Vagina (tissue), 2 donors: ENCODE results near the gene CSK. TPM values are rescaled to one million over a fixed set of nuclear protein-coding genes. Genes with fewer than 3 reads are reported as not detected.

Experiments used
- DNase-seq, 2 donors: peaks; one replicate each; pipeline ENCODE4 v3.0.0-alpha.2; 2017; ENCODE audit errors: extremely low spot score in 2 of 2
- H3K27ac ChIP-seq: fragments of 200-600 bp; sonication (generic); one replicate; pipeline ENCODE4 v1.5.1; 2019
- H3K27me3 ChIP-seq: fragments of 200-600 bp; sonication (generic); one replicate; pipeline ENCODE4 v1.5.1; 2019
- H3K36me3 ChIP-seq, 2 donors: fragments of 200-600 bp; sonication (generic); one replicate each; pipeline ENCODE4 v1.5.1; 2017 to 2019
- H3K4me1 ChIP-seq: fragments of 200-600 bp; sonication (generic); one replicate; pipeline ENCODE4 v1.5.1; 2019
- H3K4me3 ChIP-seq, 2 donors: fragments of 200-600 bp; sonication (generic); 1 replicate in 1 of 2; 2 replicates in 1 of 2; pipeline ENCODE4 v1.5.1; 2016 to 2019
- H3K9me3 ChIP-seq: fragments of 200-600 bp; sonication (generic); one replicate; pipeline ENCODE4 v1.5.1; 2019
- CTCF ChIP-seq, 3 experiments: fragments of 450-650 bp in 2 of 3; fragments of 200-600 bp in 1 of 3; sonication (generic) in 1 of 3; IDR thresholded peaks; one replicate each; pipeline ENCODE4 v1.5.1; 2017 to 2019; ENCODE audit warnings: antibody characterized with exemption in 3 of 3, mild to moderate bottlenecking in 2 of 3, moderate library complexity in 2 of 3
- POLR2A ChIP-seq, 2 donors: fragments of 450-650 bp; IDR thresholded peaks; one replicate each; pipeline ENCODE4 v1.6.1; 2017; ENCODE audit warnings: antibody characterized with exemption in 2 of 2, mild to moderate bottlenecking in 2 of 2, moderate library complexity in 2 of 2
- POLR2AphosphoS5 ChIP-seq, 2 donors: sonication (generic); formaldehyde crosslinking; IDR thresholded peaks; one replicate each; pipeline ENCODE4 v1.9.0; 2017; ENCODE audit warnings: antibody characterized with exemption in 2 of 2, mild to moderate bottlenecking in 2 of 2, low read depth in 1 of 2; ENCODE audit not compliant: insufficient read depth in 1 of 2
- intact Hi-C: fragments of 100-400 bp; cut with DNase I; formaldehyde crosslinking; loops from one replicate; pipeline ENCODE4 v1.15.1; 2023
- total RNA-seq: library from RNA; depleted of rRNA; stranded (reverse); fragments of >200 nt; gene quantifications from one replicate; pipeline ENCODE4 v1.2.3, GENCODE V29; 2016

Gene CSK
- total RNA-seq, 1 donor from 2014 or later = 26.3 TPM

GRCh38 chr15:74763416-74763815, 18.5 kb upstream of the CSK start:
- intact Hi-C loops = no loop called here
- no peak for DNase-seq
- TF ChIP-seq CTCF (IDR thresholded peaks at IDR 0.05) (no peak), POLR2AphosphoS5 (IDR thresholded peaks at IDR 0.05; ENCODE audit: insufficient read depth in 1 of 2, low read depth in 1 of 2) (no peak), POLR2A (IDR thresholded peaks at IDR 0.05) (no peak)
- Histone ChIP-seq H3K4me3 (no peak overlapping the region), H3K27ac (no peak overlapping the region), H3K36me3 (no peaks in the 10 kb centered on the region), H3K27me3 (no peaks in the 10 kb centered on the region), H3K4me1 (peaks cover 4% of the 10 kb centered on the region), H3K9me3 (no peaks in the 10 kb centered on the region)

- TF ChIP-seq POLR2A (IDR thresholded peaks at IDR 0.05) (no peak), CTCF (IDR thresholded peaks at IDR 0.05) (no peak), POLR2AphosphoS5 (IDR thresholded peaks at IDR 0.05; ENCODE audit: insufficient read depth in 1 of 2, low read depth in 1 of 2) (no peak)
- peaks cover 20% of the 10 kb centered on the region for H3K4me1 ChIP-seq
- intact Hi-C loops = loop anchor here (5.0 kb wide), 1 partner anchor 135 kb away; no protein-coding TSS in a partner anchor
- no peaks in the 10 kb centered on the region for H3K9me3 ChIP-seq
- no peak overlapping the region for H3K4me3 ChIP-seq
- DNase-seq = no peak
- H3K27me3 ChIP-seq = no peaks in the 10 kb centered on the region
- no peak overlapping the region for H3K27ac ChIP-seq
- H3K36me3 ChIP-seq = no peaks in the 10 kb centered on the region
Measured at GRCh38 chr15:74767167-74768098, 14.4 kb upstream of the CSK start.

GRCh38 chr15:74768099-74768770, 13.6 kb upstream of the CSK start:
- Histone ChIP-seq H3K4me1 (peaks cover 27% of the 10 kb centered on the region), H3K27me3 (no peaks in the 10 kb centered on the region), H3K27ac (no peak overlapping the region), H3K4me3 (no peak overlapping the region), H3K9me3 (no peaks in the 10 kb centered on the region), H3K36me3 (no peaks in the 10 kb centered on the region)
- TF ChIP-seq POLR2A (IDR thresholded peaks at IDR 0.05) = no peak
- no peak for TF ChIP-seq POLR2AphosphoS5 (IDR thresholded peaks at IDR 0.05; ENCODE audit: insufficient read depth in 1 of 2, low read depth in 1 of 2)
- no peak for TF ChIP-seq CTCF (IDR thresholded peaks at IDR 0.05)
- DNase-seq = no peak
- intact Hi-C loops = loop anchor here (5.0 kb wide), 1 partner anchor 136 kb away; no protein-coding TSS in a partner anchor

- no peak overlapping the region for H3K27ac ChIP-seq
- DNase-seq = no peak
- peak; percentile 73 to 87 (median 84) for TF ChIP-seq CTCF (IDR thresholded peaks at IDR 0.05)
- TF ChIP-seq POLR2A (IDR thresholded peaks at IDR 0.05) = no peak
- no peak for TF ChIP-seq POLR2AphosphoS5 (IDR thresholded peaks at IDR 0.05; ENCODE audit: insufficient read depth in 1 of 2, low read depth in 1 of 2)
- H3K4me3 ChIP-seq = no peak overlapping the region
- H3K36me3 ChIP-seq = no peaks in the 10 kb centered on the region
- intact Hi-C loops = loop anchor here (5.0 kb wide), 1 partner anchor 137 kb away; no protein-coding TSS in a partner anchor
- no peaks in the 10 kb centered on the region for H3K9me3 ChIP-seq
- H3K4me1 ChIP-seq = peaks cover 31% of the 10 kb centered on the region
- H3K27me3 ChIP-seq = no peaks in the 10 kb centered on the region
Measured at GRCh38 chr15:74768771-74769342, 13.0 kb upstream of the CSK start.
